Activated T-helper 1 cell treated with anti-CD3 and anti-CD28 coated beads, Interleukin-12 subunit alpha, Interleukin-12 subunit beta, Interleukin-2, Interleukin-4 antibody, amounts not matched to agents 30 ng/mL and 10 ng/mL and 1 ng/mL, durations not matched to agents 14 hours and 24 hours and 36 hours (primary cell): ENCODE results near the gene MBD3L3. TPM values are rescaled to one million over a fixed set of nuclear protein-coding genes. Genes with fewer than 3 reads are reported as not detected.
"Not testable (repeated sequence)": the region's sequence is repeated elsewhere in the genome, so short reads cannot be mapped to it uniquely, and the experiment has no call there.

Experiments used
- DNase-seq: peaks from one replicate; pipeline ENCODE4 v3.0.0; 2021; ENCODE audit warnings: low spot score
- H3K27ac Mint-ChIP-seq: one replicate; pipeline ENCODE4 v1.8.0; 2021; ENCODE audit warnings: mild to moderate bottlenecking, mixed read lengths
- H3K27me3 Mint-ChIP-seq: one replicate; pipeline ENCODE4 v1.8.0; 2022; ENCODE audit warnings: mild to moderate bottlenecking, moderate library complexity, mixed read lengths; ENCODE audit not compliant: insufficient read depth
- H3K36me3 Mint-ChIP-seq: one replicate; pipeline ENCODE4 v1.8.0; 2021; ENCODE audit warnings: low read depth, mixed read lengths
- H3K4me1 Mint-ChIP-seq: one replicate; pipeline ENCODE4 v1.8.0; 2021; ENCODE audit warnings: low read depth, mixed read lengths
- H3K4me3 Mint-ChIP-seq: one replicate; pipeline ENCODE4 v1.8.0; 2021; ENCODE audit warnings: mild to moderate bottlenecking, moderate library complexity, mixed read lengths
- H3K9me3 Mint-ChIP-seq: one replicate; pipeline ENCODE4 v1.8.0; 2021; ENCODE audit warnings: mixed read lengths
- intact Hi-C: fragments of 100-400 bp; cut with micrococcal nuclease; formaldehyde crosslinking; loops from one replicate; pipeline ENCODE4 v1.15.1; 2024
- total RNA-seq: library from RNA; stranded (reverse); gene quantifications from 2 replicates; pipeline ENCODE4 v1.2.3, GENCODE V29; 2022

The MBD3L3 gene
- total RNA-seq, 1 donor from 2014 or later: not detected

DNA sequence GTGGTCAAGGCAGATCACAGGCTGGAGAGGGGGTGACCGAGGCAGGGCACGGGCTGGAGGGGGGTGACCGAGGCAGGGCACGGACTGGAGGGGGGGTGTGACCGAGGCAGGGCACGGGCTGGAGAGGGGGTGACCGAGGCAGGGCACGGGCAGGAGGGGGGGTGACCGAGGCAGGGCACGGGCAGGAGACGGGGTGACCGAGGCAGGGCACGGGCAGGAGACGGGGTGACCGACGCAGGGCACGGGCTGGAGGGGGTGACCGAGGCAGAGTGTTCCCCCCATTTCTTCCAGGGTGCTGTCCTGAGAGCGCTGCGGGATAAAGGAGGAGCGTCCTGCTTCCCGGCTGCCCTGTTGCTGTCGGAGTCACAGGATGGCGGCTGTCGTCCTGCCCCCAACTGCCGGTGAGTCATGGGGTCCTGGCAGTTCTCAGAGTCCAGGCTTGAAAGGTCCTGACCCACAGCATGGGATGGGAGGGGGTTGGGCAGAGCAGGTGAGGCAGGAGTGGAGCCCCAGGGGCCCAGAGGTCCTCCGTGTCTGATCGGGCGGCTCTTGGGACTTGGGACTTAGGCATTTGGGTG is 16.3 kb upstream of the MBD3L3 start:
- H3K4me1 Mint-ChIP-seq: peaks cover 6% of the 10 kb centered on the region
- no peak for DNase-seq
- H3K27ac Mint-ChIP-seq: no peak overlapping the region
- no peaks in the 10 kb centered on the region for H3K27me3 Mint-ChIP-seq
- peaks cover 34% of the 10 kb centered on the region for H3K9me3 Mint-ChIP-seq
- no peak overlapping the region for H3K4me3 Mint-ChIP-seq
- H3K36me3 Mint-ChIP-seq: peaks cover 82% of the 10 kb centered on the region
- intact Hi-C loops: no loop called here

GRCh38 chr19:7072541-7072940 is 14.1 kb upstream of the MBD3L3 start:
- H3K36me3 Mint-ChIP-seq: peaks cover 63% of the 10 kb centered on the region
- peak overlapping the region; percentile 69 for H3K4me3 Mint-ChIP-seq
- peak overlapping the region; percentile 55 for H3K27ac Mint-ChIP-seq
- peaks cover 15% of the 10 kb centered on the region for H3K9me3 Mint-ChIP-seq
- H3K27me3 Mint-ChIP-seq: no peaks in the 10 kb centered on the region
- no peak for DNase-seq
- peaks cover 12% of the 10 kb centered on the region for H3K4me1 Mint-ChIP-seq
- intact Hi-C loops: no loop called here

DNA sequence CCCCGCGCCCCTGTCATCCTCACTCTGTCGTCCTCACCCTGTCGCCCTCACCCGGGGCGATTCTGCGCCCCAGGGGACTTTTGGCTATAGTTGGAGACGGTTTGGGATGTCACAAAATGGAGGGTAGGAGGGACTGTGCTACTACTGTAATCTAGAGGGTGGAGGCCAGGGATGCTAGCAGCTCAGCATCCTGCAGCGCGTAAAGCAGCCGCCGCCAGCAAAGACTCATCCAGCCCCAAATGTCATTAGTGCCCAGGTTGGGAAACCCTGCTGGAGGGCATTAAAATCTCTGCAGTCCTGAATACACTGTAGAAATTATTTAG is 11.4 kb upstream of the MBD3L3 start:
- Mint-ChIP-seq H3K4me3 (peak overlapping the region; percentile 96), H3K36me3 (peaks cover 38% of the 10 kb centered on the region), H3K4me1 (peaks cover 12% of the 10 kb centered on the region), H3K27me3 (no peaks in the 10 kb centered on the region), H3K9me3 (peaks cover 7% of the 10 kb centered on the region), H3K27ac (peak overlapping the region; percentile 94)
- no peak for DNase-seq
- intact Hi-C loops: loop anchor here (1.0 kb wide), 1 partner anchor 29 kb away; no protein-coding TSS in a partner anchor

DNA sequence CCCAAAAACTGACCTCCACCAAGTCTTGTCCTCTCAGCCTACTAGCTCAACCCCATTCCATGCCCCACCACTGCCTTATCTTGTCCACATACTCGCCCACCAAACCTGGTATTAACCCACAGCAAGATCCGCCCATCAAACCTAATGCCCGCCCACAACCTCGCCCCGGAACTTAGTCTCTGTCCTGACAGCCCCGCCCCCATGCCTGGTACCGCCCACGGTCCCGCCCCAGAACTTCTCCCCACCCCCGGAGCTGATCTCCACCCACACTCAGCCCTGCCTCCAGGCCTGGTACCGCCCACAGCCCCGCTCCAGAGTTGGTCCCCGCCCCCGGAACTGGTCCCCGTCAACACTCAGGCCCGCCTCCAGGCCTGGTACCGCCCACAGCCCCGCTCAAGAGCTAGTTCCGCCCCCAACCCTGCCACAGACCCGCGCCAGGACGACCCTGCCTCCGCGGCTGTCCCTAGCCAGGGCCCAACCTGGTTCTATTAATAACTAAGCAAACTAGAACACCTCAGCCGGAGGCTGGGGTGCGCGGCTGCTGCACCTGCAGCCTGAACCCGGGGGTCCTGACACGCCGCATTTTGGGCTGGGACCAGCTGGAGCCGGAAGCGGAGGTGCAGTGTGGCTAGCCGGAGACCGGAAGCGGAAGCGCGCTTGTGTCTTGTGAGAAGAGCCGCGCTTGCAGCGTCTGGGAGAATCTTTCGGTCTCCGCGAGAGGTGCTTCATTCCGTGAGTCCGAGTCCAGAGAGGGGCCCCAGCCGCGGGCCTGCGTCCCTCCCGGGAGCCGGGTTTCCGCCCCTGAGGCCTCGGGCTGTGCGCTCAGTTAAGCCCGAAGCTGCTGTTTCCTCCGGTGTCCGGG is 10.8 kb upstream of the MBD3L3 start, which contains the start of gene ZNF557:
ZNF557 (plus strand) TSS at position 662 of the 862 bp plus-strand sequence. CDS start 5,372 bp downstream, outside the sequence.
- DNase-seq: peak; percentile 97
- peak within 1 kb of the TSS; percentile 96 for H3K4me3 Mint-ChIP-seq
- peaks cover 7% of the 10 kb centered on the region for H3K9me3 Mint-ChIP-seq
- intact Hi-C loops: loop anchor here (1.0 kb wide), 1 partner anchor 30 kb away; no protein-coding TSS in a partner anchor
- peak within 1 kb of the TSS; percentile 94 for H3K27ac Mint-ChIP-seq
- peaks cover 35% of the 10 kb centered on the region for H3K36me3 Mint-ChIP-seq
- peaks cover 12% of the 10 kb centered on the region for H3K4me1 Mint-ChIP-seq
- H3K27me3 Mint-ChIP-seq: no peaks in the 10 kb centered on the region

- H3K27me3 Mint-ChIP-seq: no peaks in the 10 kb centered on the region
- H3K27ac Mint-ChIP-seq: peak overlapping the region; percentile 94
- H3K36me3 Mint-ChIP-seq: peaks cover 29% of the 10 kb centered on the region
- intact Hi-C loops: no loop called here
- DNase-seq: no peak
- H3K4me1 Mint-ChIP-seq: peaks cover 12% of the 10 kb centered on the region
- H3K9me3 Mint-ChIP-seq: peaks cover 7% of the 10 kb centered on the region
- peak overlapping the region; percentile 96 for H3K4me3 Mint-ChIP-seq
Measured at GRCh38 chr19:7068599-7068998, 10.1 kb upstream of the MBD3L3 start.

GRCh38 chr19:7067716-7068115 is 9.2 kb upstream of the MBD3L3 start:
- no peaks in the 10 kb centered on the region for H3K27me3 Mint-ChIP-seq
- intact Hi-C loops: no loop called here
- H3K4me3 Mint-ChIP-seq: no peak overlapping the region
- H3K9me3 Mint-ChIP-seq: peaks cover 5% of the 10 kb centered on the region
- H3K36me3 Mint-ChIP-seq: peaks cover 24% of the 10 kb centered on the region
- DNase-seq: no peak
- H3K4me1 Mint-ChIP-seq: peaks cover 12% of the 10 kb centered on the region
- H3K27ac Mint-ChIP-seq: no peak overlapping the region

- intact Hi-C loops, H3K27ac Mint-ChIP-seq, H3K9me3 Mint-ChIP-seq, DNase-seq, H3K4me3 Mint-ChIP-seq, H3K4me1 Mint-ChIP-seq, H3K27me3 Mint-ChIP-seq: not testable (repeated sequence)
- H3K36me3 Mint-ChIP-seq: peaks cover 19% of the 10 kb centered on the region
Measured at GRCh38 chr19:7067122-7067521, 8.6 kb upstream of the MBD3L3 start.

GRCh38 chr19:7063764-7064418 is 5.4 kb upstream of the MBD3L3 start:
- DNase-seq: no peak
- Mint-ChIP-seq H3K36me3 (no peaks in the 10 kb centered on the region), H3K27me3 (no peaks in the 10 kb centered on the region), H3K27ac (no peak overlapping the region), H3K4me1 (peaks cover 2% of the 10 kb centered on the region), H3K9me3 (no peaks in the 10 kb centered on the region), H3K4me3 (no peak overlapping the region)
- intact Hi-C loops: no loop called here

GRCh38 chr19:7063339-7063738 is 4.9 kb upstream of the MBD3L3 start:
- H3K4me3 Mint-ChIP-seq: no peak overlapping the region
- H3K27ac Mint-ChIP-seq: no peak overlapping the region
- no peaks in the 10 kb centered on the region for H3K36me3 Mint-ChIP-seq
- no peaks in the 10 kb centered on the region for H3K9me3 Mint-ChIP-seq
- DNase-seq: no peak
- H3K4me1 Mint-ChIP-seq: no peaks in the 10 kb centered on the region
- no peaks in the 10 kb centered on the region for H3K27me3 Mint-ChIP-seq
- intact Hi-C loops: no loop called here

DNA sequence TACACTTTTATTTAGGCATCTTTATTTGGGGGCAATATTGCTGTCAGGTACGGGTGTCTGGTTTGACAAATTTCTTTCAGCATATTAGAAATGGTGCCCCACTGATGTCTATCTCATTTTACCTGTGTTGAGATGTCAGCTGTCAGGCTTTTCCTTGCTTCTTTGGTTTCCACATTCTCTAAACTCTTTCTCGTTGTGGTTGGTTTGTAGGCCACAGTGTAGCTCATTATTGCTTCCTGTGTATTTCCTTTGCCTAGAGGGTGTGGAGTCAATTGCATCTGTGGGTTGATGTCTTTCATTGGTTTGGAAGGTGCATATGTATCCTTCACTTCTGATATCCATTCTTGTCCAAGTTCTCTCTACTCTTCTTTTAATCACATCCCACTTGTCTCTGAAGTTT is 1.5 kb upstream of the MBD3L3 start:
- H3K9me3 Mint-ChIP-seq, H3K27me3 Mint-ChIP-seq, H3K36me3 Mint-ChIP-seq, H3K4me1 Mint-ChIP-seq, DNase-seq, H3K27ac Mint-ChIP-seq, intact Hi-C loops, H3K4me3 Mint-ChIP-seq: not testable (repeated sequence)

DNA sequence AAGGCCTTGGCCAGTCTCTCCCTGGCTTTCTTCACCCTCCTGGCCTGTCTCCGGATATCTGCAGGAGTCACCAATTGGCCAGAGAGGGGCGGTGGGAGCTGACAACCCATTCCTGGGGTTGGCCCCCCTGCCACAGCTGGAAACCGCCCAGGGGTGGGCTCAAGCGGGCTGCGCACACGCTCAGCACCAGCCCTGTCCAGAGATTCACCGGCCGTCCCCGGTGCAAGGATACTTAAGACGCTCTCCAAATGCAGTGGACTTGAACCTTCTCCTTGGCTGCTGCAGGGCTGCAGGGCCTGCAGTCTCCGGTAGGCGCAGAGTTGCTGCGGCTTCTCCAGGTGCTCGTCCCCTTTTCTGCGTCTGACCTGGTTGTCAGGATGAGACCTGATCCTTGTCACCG is 2.1 kb downstream of the MBD3L3 start:
- H3K27ac Mint-ChIP-seq, H3K4me3 Mint-ChIP-seq, H3K36me3 Mint-ChIP-seq, H3K27me3 Mint-ChIP-seq, H3K9me3 Mint-ChIP-seq, H3K4me1 Mint-ChIP-seq, DNase-seq, intact Hi-C loops: not testable (repeated sequence)

- H3K9me3 Mint-ChIP-seq, DNase-seq, H3K4me3 Mint-ChIP-seq, H3K27me3 Mint-ChIP-seq, intact Hi-C loops, H3K27ac Mint-ChIP-seq, H3K36me3 Mint-ChIP-seq, H3K4me1 Mint-ChIP-seq: not testable (repeated sequence)
Measured at GRCh38 chr19:7055679-7056078, 2.8 kb downstream of the MBD3L3 start.
